DND-41 (cell line): ENCODE data around the gene ST6GALNAC1.

Source experiments
- EZH2 ChIP-seq: IDR thresholded peaks from 3 replicates; pipeline ENCODE4 v1.6.1; 2012; ENCODE audit warnings: borderline replicate concordance, low read depth, mild to moderate bottlenecking, moderate library complexity, low read length, inconsistent platforms; ENCODE audit not compliant: severe bottlenecking
- TF ChIP-seq, protein P1 (sequence below): IDR thresholded peaks from 2 replicates; pipeline ENCODE4 v1.5.1; 2012; ENCODE audit warnings: borderline replicate concordance, low read length, moderate library complexity, mild to moderate bottlenecking; ENCODE audit not compliant: poor library complexity, severe bottlenecking; ENCODE audit errors: extremely low read depth

DNA sequence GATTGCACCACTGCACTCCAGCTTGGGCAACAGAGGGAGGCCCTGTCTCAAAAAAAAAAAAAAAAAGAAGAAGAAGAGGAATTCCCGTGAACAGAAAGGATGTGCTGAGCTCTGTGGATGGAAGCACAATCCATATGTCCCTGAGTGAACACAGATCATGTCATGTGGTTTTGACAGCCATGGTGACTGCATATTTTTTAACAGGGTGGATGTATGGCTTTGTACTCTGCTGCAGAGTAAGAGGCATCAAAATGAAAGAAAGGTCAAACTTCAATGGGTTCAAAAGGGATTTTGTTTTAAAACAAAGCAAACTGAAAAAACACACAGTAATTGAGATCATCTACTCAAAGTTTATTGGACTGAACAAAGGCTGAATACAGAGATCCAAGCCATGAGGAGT lies 35.7 kb upstream of the ST6GALNAC1 start:
- TF ChIP-seq, protein P1, sequence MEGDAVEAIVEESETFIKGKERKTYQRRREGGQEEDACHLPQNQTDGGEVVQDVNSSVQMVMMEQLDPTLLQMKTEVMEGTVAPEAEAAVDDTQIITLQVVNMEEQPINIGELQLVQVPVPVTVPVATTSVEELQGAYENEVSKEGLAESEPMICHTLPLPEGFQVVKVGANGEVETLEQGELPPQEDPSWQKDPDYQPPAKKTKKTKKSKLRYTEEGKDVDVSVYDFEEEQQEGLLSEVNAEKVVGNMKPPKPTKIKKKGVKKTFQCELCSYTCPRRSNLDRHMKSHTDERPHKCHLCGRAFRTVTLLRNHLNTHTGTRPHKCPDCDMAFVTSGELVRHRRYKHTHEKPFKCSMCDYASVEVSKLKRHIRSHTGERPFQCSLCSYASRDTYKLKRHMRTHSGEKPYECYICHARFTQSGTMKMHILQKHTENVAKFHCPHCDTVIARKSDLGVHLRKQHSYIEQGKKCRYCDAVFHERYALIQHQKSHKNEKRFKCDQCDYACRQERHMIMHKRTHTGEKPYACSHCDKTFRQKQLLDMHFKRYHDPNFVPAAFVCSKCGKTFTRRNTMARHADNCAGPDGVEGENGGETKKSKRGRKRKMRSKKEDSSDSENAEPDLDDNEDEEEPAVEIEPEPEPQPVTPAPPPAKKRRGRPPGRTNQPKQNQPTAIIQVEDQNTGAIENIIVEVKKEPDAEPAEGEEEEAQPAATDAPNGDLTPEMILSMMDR, result no peak
- no peak for TF ChIP-seq EZH2
